Activated CD4-positive, alpha-beta T cell treated with anti-CD3 and anti-CD28 coated beads, Interleukin-2, amount 50 U/mL, for 4 hours (primary cell): ENCODE results near the gene OR9I1.

Source experiments
- DNase-seq, 2 experiments: peaks; one replicate each; pipeline ENCODE4 v3.0.0-alpha.2; 2020

Gene OR9I1, protein sequence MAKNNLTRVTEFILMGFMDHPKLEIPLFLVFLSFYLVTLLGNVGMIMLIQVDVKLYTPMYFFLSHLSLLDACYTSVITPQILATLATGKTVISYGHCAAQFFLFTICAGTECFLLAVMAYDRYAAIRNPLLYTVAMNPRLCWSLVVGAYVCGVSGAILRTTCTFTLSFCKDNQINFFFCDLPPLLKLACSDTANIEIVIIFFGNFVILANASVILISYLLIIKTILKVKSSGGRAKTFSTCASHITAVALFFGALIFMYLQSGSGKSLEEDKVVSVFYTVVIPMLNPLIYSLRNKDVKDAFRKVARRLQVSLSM

GRCh38 chr11:58125469-58125868 lies at the start of gene OR9I1:
Gene OR9I1, minus strand, starts transcription at chr11:58125530. Its CDS starts 6,086 bp downstream, at chr11:58119444.
- DNase-seq: no peak

- DNase-seq: no peak
Measured at GRCh38 chr11:58165504-58166106, 40.3 kb upstream of the OR9I1 start.

DNA sequence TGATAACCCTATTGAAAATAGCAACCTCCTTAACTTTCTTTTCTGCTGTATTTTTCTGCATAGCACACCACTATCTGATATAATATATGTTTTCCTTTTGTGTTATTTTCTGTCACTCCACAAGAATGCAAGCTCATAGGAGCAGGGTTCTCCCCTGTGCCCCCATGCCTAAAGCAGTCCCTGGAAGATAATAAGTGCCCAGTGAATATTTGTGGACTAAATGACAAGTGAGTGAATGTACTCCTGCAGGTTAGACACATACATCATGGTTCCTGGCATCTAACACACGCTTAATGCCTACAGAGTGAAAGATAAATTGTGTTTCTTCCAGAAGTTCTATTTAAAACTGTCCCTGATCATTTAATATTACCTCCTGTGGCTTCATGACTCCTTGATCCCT lies 39.7 kb upstream of the OR9I1 start:
- no peak for DNase-seq

DNA sequence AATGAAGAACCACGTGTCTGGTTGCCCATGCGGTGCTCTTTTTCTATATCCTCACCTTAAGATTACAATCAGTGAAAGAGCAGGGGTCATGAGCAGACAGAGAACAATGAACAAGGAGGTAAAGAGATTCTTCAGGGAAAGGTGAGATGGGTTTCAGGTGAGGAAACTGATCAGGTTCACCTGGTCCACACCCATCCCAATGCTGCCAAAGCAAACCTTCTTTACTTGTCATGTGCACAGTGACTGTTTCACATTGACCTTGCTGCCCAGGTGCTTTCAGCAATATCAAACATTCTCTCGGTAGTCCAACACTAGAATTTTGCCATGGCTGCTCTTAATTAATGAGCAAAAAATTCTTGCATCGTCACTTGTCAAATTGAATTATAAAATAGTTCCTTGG lies 39.1 kb upstream of the OR9I1 start:
- no peak for DNase-seq

GRCh38 chr11:58152781-58153180 lies 27.5 kb upstream of the OR9I1 start:
- DNase-seq: no peak

DNA sequence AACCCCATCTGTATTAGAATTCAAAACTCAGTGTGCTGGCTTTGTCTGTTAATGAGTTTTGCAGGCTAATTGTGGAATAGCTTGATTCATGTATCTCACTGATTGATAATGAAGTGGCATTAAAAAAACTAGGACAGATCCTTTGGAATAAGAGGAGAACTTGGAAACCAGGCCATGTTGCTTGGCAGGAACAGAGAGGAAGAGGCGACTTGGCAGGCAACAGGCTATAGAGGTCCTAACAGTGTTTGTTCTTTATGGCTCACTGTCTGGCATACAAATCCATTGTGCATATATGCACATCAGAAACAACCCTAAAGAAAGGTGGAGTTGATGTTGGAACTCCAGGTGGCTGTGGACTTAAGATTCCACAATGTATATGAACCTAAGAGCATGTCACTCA lies 17.4 kb upstream of the OR9I1 start:
- no peak for DNase-seq

DNA sequence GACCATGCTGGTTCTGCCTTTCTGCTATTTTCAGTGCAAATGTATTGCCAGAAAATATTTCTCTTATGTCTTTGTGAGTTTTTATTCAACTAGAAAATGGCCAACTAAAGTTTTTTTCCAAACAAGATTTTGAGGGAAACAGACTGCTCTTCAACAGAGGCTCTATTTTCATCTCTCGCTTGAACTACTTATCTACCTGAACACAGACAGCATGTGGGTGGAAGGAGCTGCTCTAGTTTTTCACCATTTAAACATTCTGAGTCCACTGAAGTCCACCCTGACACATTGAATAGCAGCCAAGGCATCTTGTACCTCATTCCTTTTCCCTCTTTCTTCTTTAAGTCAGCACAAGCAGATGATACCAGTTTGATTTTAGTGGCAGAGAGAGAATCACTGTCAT lies 9.8 kb upstream of the OR9I1 start:
- no peak for DNase-seq

DNA sequence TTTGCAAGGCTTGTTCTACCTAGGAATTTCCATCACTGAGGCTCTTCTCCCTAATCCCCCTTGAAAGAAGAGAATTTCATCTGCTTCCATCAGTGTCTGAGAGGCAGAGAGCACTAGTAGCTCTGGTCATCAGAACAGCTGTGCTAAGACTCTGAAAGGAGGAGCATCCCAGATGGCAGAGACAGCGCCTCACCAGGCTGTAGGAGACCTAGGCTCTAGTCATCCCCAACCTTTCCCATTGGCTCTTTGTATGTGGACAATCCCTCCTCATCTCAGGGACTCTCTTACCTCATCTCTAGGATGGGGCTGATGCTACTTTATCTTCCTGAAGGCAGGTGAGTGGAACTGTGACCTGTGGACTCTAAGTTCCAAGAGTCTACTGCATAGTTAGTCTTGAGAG lies 8.8 kb upstream of the OR9I1 start:
- no peak for DNase-seq

DNA sequence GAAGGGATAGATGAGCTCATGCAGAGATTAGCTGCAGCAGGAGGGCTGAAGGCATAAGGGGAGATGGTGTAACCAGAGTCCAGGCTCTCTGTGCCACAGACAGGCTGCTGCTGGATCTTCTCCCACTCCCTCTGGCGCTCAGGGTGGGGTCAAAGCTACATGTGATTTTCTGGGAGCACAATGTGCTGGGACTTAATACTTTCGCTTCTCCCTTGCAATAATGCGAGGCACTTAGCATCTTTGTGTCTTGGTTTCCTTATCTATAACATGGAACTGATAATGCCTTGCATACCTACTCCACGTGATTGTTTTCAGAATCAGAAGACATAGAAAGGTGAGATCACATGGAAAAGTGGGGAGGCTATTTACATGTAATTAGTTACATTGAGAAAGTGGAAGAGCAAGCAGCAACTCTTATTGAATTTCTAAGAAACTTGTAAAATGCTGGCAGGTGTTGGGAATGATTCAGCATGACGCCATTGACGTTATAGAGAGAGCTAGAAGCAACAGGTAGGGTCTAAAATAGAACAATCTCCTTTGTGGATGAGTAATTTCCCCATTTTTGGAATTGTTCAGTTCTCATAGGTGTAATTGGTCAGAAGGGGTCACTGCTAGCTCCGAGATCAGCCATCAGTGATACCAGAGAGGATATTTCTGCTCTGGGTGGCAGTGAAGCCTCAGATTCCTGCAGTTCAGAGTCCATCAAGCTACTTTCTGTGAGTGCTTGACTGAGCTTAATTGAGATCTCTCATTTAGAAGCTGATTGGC lies 8.2 kb upstream of the OR9I1 start:
- DNase-seq: no peak

GRCh38 chr11:58127350-58127749 lies 2.0 kb upstream of the OR9I1 start:
- no peak for DNase-seq

DNA sequence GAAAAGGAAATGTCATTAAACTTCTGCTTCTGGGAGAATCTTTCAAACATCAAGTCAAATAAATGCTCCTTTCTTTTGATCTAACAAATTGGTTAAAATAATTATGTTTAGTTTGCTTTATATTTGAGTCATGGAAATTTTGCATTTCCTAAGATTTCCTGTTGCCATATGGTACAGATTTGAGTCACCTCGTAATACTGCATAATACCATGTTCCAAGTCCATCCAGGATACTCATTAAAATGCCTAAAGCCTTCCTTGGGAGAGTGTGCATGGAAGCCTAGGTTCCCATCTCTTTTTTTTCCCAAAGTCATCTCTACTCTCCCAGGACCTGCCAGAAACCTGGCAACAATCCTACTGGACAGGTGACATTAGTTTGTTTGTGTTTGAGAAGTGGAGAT lies 4.2 kb downstream of the OR9I1 start:
- DNase-seq: no peak

GRCh38 chr11:58097437-58097836 lies 27.9 kb downstream of the OR9I1 start:
- no peak for DNase-seq

GRCh38 chr11:58086528-58086927 lies 38.8 kb downstream of the OR9I1 start:
- no peak for DNase-seq

- no peak for DNase-seq
Measured at GRCh38 chr11:58075781-58076180, 49.5 kb downstream of the OR9I1 start.

- DNase-seq: no peak
Measured at GRCh38 chr11:58070585-58070984, 54.7 kb downstream of the OR9I1 start.

- no peak for DNase-seq
Measured at GRCh38 chr11:58068655-58069054, 56.7 kb downstream of the OR9I1 start.

GRCh38 chr11:58067685-58068084 lies 57.6 kb downstream of the OR9I1 start:
- no peak for DNase-seq
